Central memory CD8-positive, alpha-beta T cell (primary cell): ENCODE results near the gene RAP1GAP.

Experiments used
- ATAC-seq: fragments of 150-1000 bp; cut with Tn5 transposase; replicated peaks from 2 replicates; pipeline ENCODE4 v1.10.0; 2022; ENCODE audit warnings: mild to moderate bottlenecking, moderate FRiP score, moderate number of reproducible peaks; ENCODE audit not compliant: poor library complexity, severe bottlenecking; ENCODE audit errors: extremely low read depth
- DNase-seq, 2 donors: peaks; one replicate each; pipeline ENCODE4 v3.0.0; 2021; ENCODE audit warnings: low spot score in 2 of 2
- H3K27ac Mint-ChIP-seq: one replicate; pipeline ENCODE4 v1.8.0; 2022; ENCODE audit warnings: low read depth, mild to moderate bottlenecking, moderate library complexity, mixed read lengths
- H3K27me3 Mint-ChIP-seq: one replicate; pipeline ENCODE4 v1.8.0; 2022; ENCODE audit warnings: mixed read lengths
- H3K36me3 Mint-ChIP-seq: one replicate; pipeline ENCODE4 v1.8.0; 2022; ENCODE audit warnings: mild to moderate bottlenecking, moderate library complexity, mixed read lengths; ENCODE audit not compliant: insufficient read depth
- H3K4me1 Mint-ChIP-seq: one replicate; pipeline ENCODE4 v1.8.0; 2022; ENCODE audit warnings: mixed read lengths
- H3K4me3 Mint-ChIP-seq: one replicate; pipeline ENCODE4 v1.8.0; 2022; ENCODE audit warnings: mild to moderate bottlenecking, moderate library complexity, mixed read lengths
- H3K9me3 Mint-ChIP-seq: one replicate; pipeline ENCODE4 v1.8.0; 2022; ENCODE audit warnings: mixed read lengths

RAP1GAP gene

GRCh38 chr1:21641967-21642739, 27.0 kb downstream of the RAP1GAP start:
- DNase-seq: no peak
- no peaks in the 10 kb centered on the region for H3K9me3 Mint-ChIP-seq
- H3K4me3 Mint-ChIP-seq: no peak overlapping the region
- no peaks in the 10 kb centered on the region for H3K36me3 Mint-ChIP-seq
- peaks cover 69% of the 10 kb centered on the region for H3K27me3 Mint-ChIP-seq
- ATAC-seq: no peak
- no peaks in the 10 kb centered on the region for H3K4me1 Mint-ChIP-seq
- H3K27ac Mint-ChIP-seq: no peak overlapping the region

- H3K4me3 Mint-ChIP-seq: no peak overlapping the region
- peaks cover 64% of the 10 kb centered on the region for H3K27me3 Mint-ChIP-seq
- no peaks in the 10 kb centered on the region for H3K9me3 Mint-ChIP-seq
- H3K36me3 Mint-ChIP-seq: no peaks in the 10 kb centered on the region
- no peak for ATAC-seq
- DNase-seq: no peak
- H3K27ac Mint-ChIP-seq: no peak overlapping the region
- no peaks in the 10 kb centered on the region for H3K4me1 Mint-ChIP-seq
Measured at GRCh38 chr1:21641537-21641936, 27.6 kb downstream of the RAP1GAP start.

- Mint-ChIP-seq H3K9me3 (no peaks in the 10 kb centered on the region), H3K27ac (no peak overlapping the region), H3K27me3 (peaks cover 64% of the 10 kb centered on the region), H3K36me3 (no peaks in the 10 kb centered on the region), H3K4me3 (no peak overlapping the region), H3K4me1 (no peaks in the 10 kb centered on the region)
- DNase-seq: no peak
- no peak for ATAC-seq
Measured at GRCh38 chr1:21641076-21641475, 28.1 kb downstream of the RAP1GAP start.

GRCh38 chr1:21640653-21641052, 28.5 kb downstream of the RAP1GAP start:
- ATAC-seq: no peak
- DNase-seq: no peak
- Mint-ChIP-seq H3K9me3 (no peaks in the 10 kb centered on the region), H3K27ac (no peak overlapping the region), H3K36me3 (no peaks in the 10 kb centered on the region), H3K4me3 (no peak overlapping the region), H3K4me1 (no peaks in the 10 kb centered on the region), H3K27me3 (peaks cover 61% of the 10 kb centered on the region)

GRCh38 chr1:21639594-21640041, 29.5 kb downstream of the RAP1GAP start:
- Mint-ChIP-seq H3K27me3 (peaks cover 65% of the 10 kb centered on the region), H3K4me1 (no peaks in the 10 kb centered on the region), H3K36me3 (no peaks in the 10 kb centered on the region), H3K27ac (no peak overlapping the region), H3K4me3 (no peak overlapping the region), H3K9me3 (no peaks in the 10 kb centered on the region)
- ATAC-seq: no peak
- DNase-seq: no peak

- H3K4me1 Mint-ChIP-seq: no peaks in the 10 kb centered on the region
- H3K27me3 Mint-ChIP-seq: peaks cover 60% of the 10 kb centered on the region
- ATAC-seq (no peak), DNase-seq (no peak)
- no peaks in the 10 kb centered on the region for H3K9me3 Mint-ChIP-seq
- no peak overlapping the region for H3K4me3 Mint-ChIP-seq
- no peaks in the 10 kb centered on the region for H3K36me3 Mint-ChIP-seq
- H3K27ac Mint-ChIP-seq: no peak overlapping the region
Measured at GRCh38 chr1:21638531-21639341, 30.4 kb downstream of the RAP1GAP start.

GRCh38 chr1:21637514-21637913, 31.6 kb downstream of the RAP1GAP start:
- ATAC-seq (no peak), DNase-seq (no peak)
- peaks cover 56% of the 10 kb centered on the region for H3K27me3 Mint-ChIP-seq
- H3K27ac Mint-ChIP-seq: no peak overlapping the region
- no peaks in the 10 kb centered on the region for H3K9me3 Mint-ChIP-seq
- no peaks in the 10 kb centered on the region for H3K4me1 Mint-ChIP-seq
- H3K36me3 Mint-ChIP-seq: no peaks in the 10 kb centered on the region
- H3K4me3 Mint-ChIP-seq: no peak overlapping the region

GRCh38 chr1:21636029-21636428, 33.1 kb downstream of the RAP1GAP start:
- DNase-seq: no peak
- Mint-ChIP-seq H3K36me3 (no peaks in the 10 kb centered on the region), H3K9me3 (no peaks in the 10 kb centered on the region), H3K4me3 (no peak overlapping the region), H3K4me1 (no peaks in the 10 kb centered on the region), H3K27me3 (peaks cover 51% of the 10 kb centered on the region), H3K27ac (no peak overlapping the region)
- ATAC-seq: no peak

- Mint-ChIP-seq H3K27ac (no peak overlapping the region), H3K27me3 (peaks cover 51% of the 10 kb centered on the region), H3K4me3 (no peak overlapping the region), H3K4me1 (no peaks in the 10 kb centered on the region), H3K36me3 (no peaks in the 10 kb centered on the region), H3K9me3 (no peaks in the 10 kb centered on the region)
- DNase-seq (no peak), ATAC-seq (no peak)
Measured at GRCh38 chr1:21634806-21635535, 34.2 kb downstream of the RAP1GAP start.

GRCh38 chr1:21633992-21634805, 35.0 kb downstream of the RAP1GAP start:
- Mint-ChIP-seq H3K4me3 (no peak overlapping the region), H3K27me3 (peaks cover 54% of the 10 kb centered on the region), H3K36me3 (no peaks in the 10 kb centered on the region), H3K4me1 (no peaks in the 10 kb centered on the region), H3K27ac (no peak overlapping the region), H3K9me3 (no peaks in the 10 kb centered on the region)
- DNase-seq (no peak), ATAC-seq (no peak)

- H3K27ac Mint-ChIP-seq: no peak overlapping the region
- DNase-seq (no peak), ATAC-seq (no peak)
- H3K4me3 Mint-ChIP-seq: no peak overlapping the region
- H3K4me1 Mint-ChIP-seq: no peaks in the 10 kb centered on the region
- H3K9me3 Mint-ChIP-seq: no peaks in the 10 kb centered on the region
- no peaks in the 10 kb centered on the region for H3K36me3 Mint-ChIP-seq
- peaks cover 55% of the 10 kb centered on the region for H3K27me3 Mint-ChIP-seq
Measured at GRCh38 chr1:21633141-21633755, 35.9 kb downstream of the RAP1GAP start.
